Sigmoid colon (tissue), 7 donors: Measurements from ENCODE around the gene ABHD10. TPM values are rescaled to one million over a fixed set of nuclear protein-coding genes. Genes with fewer than 3 reads are reported as not detected.

Experiments
- DNase-seq: peaks from one replicate; pipeline ENCODE4 v3.0.0-alpha.2; 2019
- H3K27ac ChIP-seq, 4 donors: fragments of 200-600 bp; sonication (generic); one replicate each; pipeline ENCODE4 v1.5.1; 2016 to 2019; ENCODE audit warnings: mild to moderate bottlenecking in 1 of 4
- H3K27me3 ChIP-seq, 3 donors: fragments of 200-600 bp; sonication (generic); one replicate each; pipeline ENCODE4 v1.5.1; 2019; ENCODE audit warnings: mild to moderate bottlenecking in 1 of 3
- H3K36me3 ChIP-seq, 4 donors: fragments of 200-600 bp; sonication (generic); one replicate each; pipeline ENCODE4 v1.5.1; 2016 to 2019
- H3K4me1 ChIP-seq, 4 donors: fragments of 200-600 bp; sonication (generic); one replicate each; pipeline ENCODE4 v1.5.1; 2017 to 2019
- H3K4me3 ChIP-seq, 4 donors: fragments of 200-600 bp; sonication (generic); one replicate each; pipeline ENCODE4 v1.5.1; 2017 to 2019; ENCODE audit warnings: mild to moderate bottlenecking in 2 of 4, moderate library complexity in 1 of 4
- H3K9me3 ChIP-seq, 4 donors: fragments of 200-600 bp in 3 of 4; sonication (generic) in 3 of 4; one replicate each; pipeline versions ENCODE4 v1.5.1 to v1.6.1; 2013 to 2019
- EP300 ChIP-seq, 4 donors: sonication (generic); formaldehyde crosslinking; IDR thresholded peaks; one replicate each; pipeline ENCODE4 v1.6.1; 2017; ENCODE audit warnings: antibody characterized with exemption in 4 of 4
- POLR2A ChIP-seq, 2 donors: fragments of 450-650 bp; IDR thresholded peaks; one replicate each; pipeline ENCODE4 v1.6.1; 2016; ENCODE audit warnings: antibody characterized with exemption in 2 of 2, mild to moderate bottlenecking in 2 of 2, moderate library complexity in 2 of 2
- POLR2AphosphoS5 ChIP-seq, 4 donors: sonication (generic); formaldehyde crosslinking; IDR thresholded peaks; one replicate each; pipeline ENCODE4 v1.6.1; 2017; ENCODE audit warnings: antibody characterized with exemption in 4 of 4
- WGBS, 2 donors: extraction: QIAGEN DNeasy Blood & Tissue Kit; methylation state at CpG; one replicate each; pipeline ENCODE4 v1.1.7; 2013; 5-methylcytosine and 5-hydroxymethylcytosine counted together
- intact Hi-C: fragments of 100-400 bp; cut with DNase I; formaldehyde crosslinking; loops from one replicate; pipeline ENCODE4 v1.15.1; 2023
- polyA plus RNA-seq, 3 donors: library from polyadenylated mRNA; stranded (reverse); fragments of 200-250 nt; gene quantifications; one replicate each; pipeline ENCODE4 v1.2.3, GENCODE V29; 2013
- total RNA-seq, 4 donors: library from RNA; depleted of rRNA; stranded (reverse); fragments of >200 nt; gene quantifications; one replicate each; pipeline ENCODE4 v1.1.0, GENCODE V29; 2016
- TF ChIP-seq, protein P1 (sequence below), 4 experiments: fragments of 450-650 bp in 3 of 4; fragments of 200-600 bp in 1 of 4; IDR thresholded peaks; one replicate each; pipeline ENCODE4 v1.5.1; 2016 to 2019; ENCODE audit warnings: antibody characterized with exemption in 4 of 4, mild to moderate bottlenecking in 3 of 4, moderate library complexity in 2 of 4
- donor health status: healthy with polysubstance abuse.
- donor health status: Bipolar disorder and iron deficiency.
- donor health status: healthy.

ABHD10 gene
- total and polyA plus RNA-seq, 7 donors: 13.3 to 28.3 (median 18.3) TPM

- peaks cover 6 to 60% (median 17%) of the 10 kb centered on the region in 4 donors for H3K36me3 ChIP-seq
These were observed 25.9 kb upstream of the ABHD10 start for GRCh38 chr3:111952866-111953450.

GRCh38 chr3:111954228-111954990 lies 24.4 kb upstream of the ABHD10 start:
- H3K36me3 ChIP-seq: peaks cover 6 to 56% (median 17%) of the 10 kb centered on the region in 4 donors
- no peak overlapping the region for H3K4me3 ChIP-seq
- no peaks in the 10 kb centered on the region for H3K9me3 ChIP-seq
- WGBS, 2 donors: 45 to 78% methylated on average over 6 of the region's 6 CpGs
- H3K4me1 ChIP-seq: peaks cover 0 to 22% (median 14%) of the 10 kb centered on the region in 4 donors
- intact Hi-C loops: no loop called here
- TF ChIP-seq EP300 (IDR thresholded peaks at IDR 0.05) (no peak), POLR2AphosphoS5 (IDR thresholded peaks at IDR 0.05) (no peak), POLR2A (IDR thresholded peaks at IDR 0.05) (no peak)
- no peak for DNase-seq
- peak overlapping the region in 2 of 4 donors; percentile 30 to 54 for H3K27ac ChIP-seq
- no peaks in the 10 kb centered on the region for H3K27me3 ChIP-seq

More at GRCh38 chr3:111952866-111953450, 25.9 kb upstream of the ABHD10 start:
- intact Hi-C loops: no loop called here
- 92 to 94% methylated on average over 6 of the region's 6 CpGs for WGBS, 2 donors
- TF ChIP-seq EP300 (IDR thresholded peaks at IDR 0.05): no peak
- no peak for TF ChIP-seq POLR2AphosphoS5 (IDR thresholded peaks at IDR 0.05)
- TF ChIP-seq, protein P1, sequence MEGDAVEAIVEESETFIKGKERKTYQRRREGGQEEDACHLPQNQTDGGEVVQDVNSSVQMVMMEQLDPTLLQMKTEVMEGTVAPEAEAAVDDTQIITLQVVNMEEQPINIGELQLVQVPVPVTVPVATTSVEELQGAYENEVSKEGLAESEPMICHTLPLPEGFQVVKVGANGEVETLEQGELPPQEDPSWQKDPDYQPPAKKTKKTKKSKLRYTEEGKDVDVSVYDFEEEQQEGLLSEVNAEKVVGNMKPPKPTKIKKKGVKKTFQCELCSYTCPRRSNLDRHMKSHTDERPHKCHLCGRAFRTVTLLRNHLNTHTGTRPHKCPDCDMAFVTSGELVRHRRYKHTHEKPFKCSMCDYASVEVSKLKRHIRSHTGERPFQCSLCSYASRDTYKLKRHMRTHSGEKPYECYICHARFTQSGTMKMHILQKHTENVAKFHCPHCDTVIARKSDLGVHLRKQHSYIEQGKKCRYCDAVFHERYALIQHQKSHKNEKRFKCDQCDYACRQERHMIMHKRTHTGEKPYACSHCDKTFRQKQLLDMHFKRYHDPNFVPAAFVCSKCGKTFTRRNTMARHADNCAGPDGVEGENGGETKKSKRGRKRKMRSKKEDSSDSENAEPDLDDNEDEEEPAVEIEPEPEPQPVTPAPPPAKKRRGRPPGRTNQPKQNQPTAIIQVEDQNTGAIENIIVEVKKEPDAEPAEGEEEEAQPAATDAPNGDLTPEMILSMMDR (IDR thresholded peaks at IDR 0.05): no peak
- TF ChIP-seq POLR2A (IDR thresholded peaks at IDR 0.05): no peak
- Histone ChIP-seq H3K4me1 (peaks cover 0 to 22% (median 14%) of the 10 kb centered on the region in 4 donors), H3K27me3 (no peaks in the 10 kb centered on the region), H3K9me3 (no peaks in the 10 kb centered on the region), H3K27ac (no peak overlapping the region), H3K4me3 (no peak overlapping the region)
- DNase-seq: no peak

DNA sequence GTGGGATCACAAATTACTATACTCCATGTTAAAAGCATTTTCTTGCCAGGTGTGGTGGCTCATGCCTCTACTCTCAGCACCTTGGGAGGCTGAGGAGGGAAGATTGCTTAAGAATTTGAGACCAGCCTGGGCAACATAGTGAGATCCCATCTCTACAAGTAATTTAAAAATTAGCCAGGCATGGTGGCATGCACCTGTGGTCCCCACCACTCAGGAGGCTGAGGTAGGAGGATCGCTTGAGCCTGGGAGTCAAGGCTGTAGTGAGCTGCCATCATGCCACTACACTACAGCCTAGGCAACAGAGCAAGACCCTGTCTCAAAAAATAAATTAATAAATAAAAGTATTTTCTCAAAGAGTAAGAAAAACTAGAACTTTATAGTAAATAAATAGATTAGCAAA lies 22.9 kb upstream of the ABHD10 start:
- H3K36me3 ChIP-seq: peaks cover 6 to 42% (median 14%) of the 10 kb centered on the region in 4 donors
- H3K4me3 ChIP-seq: no peak overlapping the region
- DNase-seq: no peak
- no peaks in the 10 kb centered on the region for H3K9me3 ChIP-seq
- WGBS, 2 donors: 96 to 98% methylated on average over 1 of the region's 1 CpG
- H3K27ac ChIP-seq: no peak overlapping the region
- no peak for TF ChIP-seq POLR2AphosphoS5 (IDR thresholded peaks at IDR 0.05)
- no peak for TF ChIP-seq POLR2A (IDR thresholded peaks at IDR 0.05)
- no peak for TF ChIP-seq EP300 (IDR thresholded peaks at IDR 0.05)
- TF ChIP-seq, protein P1 (IDR thresholded peaks at IDR 0.05): no peak
- intact Hi-C loops: no loop called here
- H3K4me1 ChIP-seq: peaks cover 0 to 23% (median 15%) of the 10 kb centered on the region in 4 donors
- H3K27me3 ChIP-seq: no peaks in the 10 kb centered on the region

- Histone ChIP-seq H3K36me3 (peaks cover 6 to 39% (median 14%) of the 10 kb centered on the region in 4 donors), H3K9me3 (no peaks in the 10 kb centered on the region), H3K4me1 (peaks cover 0 to 28% (median 18%) of the 10 kb centered on the region in 4 donors), H3K27me3 (no peaks in the 10 kb centered on the region), H3K4me3 (no peak overlapping the region), H3K27ac (no peak overlapping the region)
- WGBS, 2 donors: 92 to 94% methylated on average over 3 of the region's 3 CpGs
- no peak for DNase-seq
- no peak for TF ChIP-seq POLR2A (IDR thresholded peaks at IDR 0.05)
- no peak for TF ChIP-seq EP300 (IDR thresholded peaks at IDR 0.05)
- TF ChIP-seq, protein P1 (IDR thresholded peaks at IDR 0.05): no peak
- TF ChIP-seq POLR2AphosphoS5 (IDR thresholded peaks at IDR 0.05): no peak
- intact Hi-C loops: no loop called here
These were observed 22.4 kb upstream of the ABHD10 start for GRCh38 chr3:111956449-111956848.
